AG20443 (cell line): Measurements from ENCODE around the gene GUCA2A.

Source experiments
- DNase-seq: peaks from one replicate; pipeline ENCODE4 v3.0.0; 2012; ENCODE audit warnings: low spot score, mixed read lengths

GUCA2A gene

GRCh38 chr1:42176902-42177519 lies 12.5 kb upstream of the GUCA2A start:
- DNase-seq, result no peak

DNA sequence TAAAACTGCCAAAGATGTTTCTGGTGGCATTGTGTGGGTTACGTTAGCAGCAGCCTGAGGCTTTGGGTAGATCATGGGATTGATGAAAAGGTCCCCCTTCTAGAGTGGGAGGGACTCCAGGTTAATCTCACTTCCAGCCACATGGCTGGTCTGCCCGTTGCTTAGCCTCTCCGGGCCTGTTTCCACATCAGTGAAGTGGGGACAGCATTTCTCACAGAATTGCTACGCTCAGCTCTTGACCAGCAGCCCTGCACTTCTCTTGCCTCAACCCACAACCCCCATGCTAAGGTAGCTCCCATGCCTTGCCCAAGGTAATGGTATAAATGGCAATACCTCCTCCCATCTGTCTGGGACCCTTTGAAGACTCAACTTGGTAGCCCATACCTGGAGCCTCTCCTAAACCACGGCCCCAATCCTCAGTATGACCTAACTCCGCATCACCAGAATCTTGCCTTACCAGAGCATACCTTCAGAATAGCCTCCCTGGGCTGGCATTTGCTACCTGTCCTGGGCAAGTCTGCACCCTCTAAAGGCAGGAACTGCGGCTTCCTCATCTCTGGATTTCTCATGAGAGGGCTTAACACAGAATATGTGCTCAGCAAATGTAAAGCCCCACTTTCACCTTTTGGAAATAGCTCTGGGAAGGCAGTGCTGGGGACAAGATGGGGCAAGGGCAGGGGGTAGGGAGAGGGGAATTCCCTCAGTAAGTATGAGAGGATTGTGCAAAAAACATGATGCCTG lies 10.9 kb upstream of the GUCA2A start:
- DNase-seq, result no peak

- DNase-seq, result no peak
Observed at GRCh38 chr1:42173961-42174735, 9.6 kb upstream of the GUCA2A start.

DNA sequence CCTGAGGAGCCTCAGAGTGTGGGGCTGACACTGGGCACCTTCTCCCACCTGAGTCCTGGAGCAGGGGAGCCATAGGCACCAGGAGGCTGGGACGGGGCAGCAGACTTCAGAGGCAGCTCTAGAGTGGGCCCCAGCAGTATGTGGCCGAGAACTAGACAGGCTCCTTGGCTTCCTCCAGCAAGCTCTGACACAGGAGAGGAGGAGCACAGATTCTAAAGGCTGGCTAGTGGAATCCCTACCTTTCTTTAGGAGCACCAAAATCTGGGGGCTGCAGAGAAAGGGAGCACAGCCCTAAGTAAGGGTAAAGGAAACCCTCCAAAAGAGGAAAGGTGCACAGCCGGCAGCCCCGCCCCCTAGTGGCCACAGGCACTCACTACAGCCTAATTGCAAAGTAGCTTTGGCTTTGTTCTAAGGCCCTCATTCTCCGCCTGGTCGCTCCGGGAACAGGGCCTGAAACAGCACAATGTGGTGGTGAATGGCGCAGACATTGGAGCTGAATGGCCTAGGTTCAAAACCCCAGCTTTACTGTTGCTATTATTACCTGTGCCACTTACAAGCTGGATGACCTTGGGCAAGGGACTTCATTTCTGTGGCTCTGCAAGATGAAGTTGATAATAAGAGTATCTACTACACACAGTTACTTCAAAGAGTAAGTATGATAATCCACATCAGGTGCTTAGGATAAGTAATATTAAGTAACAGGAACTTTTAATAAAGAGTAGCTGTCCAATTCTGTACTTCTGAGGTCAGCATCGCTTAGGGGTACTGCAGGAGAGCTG lies 8.8 kb upstream of the GUCA2A start:
- peak; percentile 81 for DNase-seq

DNA sequence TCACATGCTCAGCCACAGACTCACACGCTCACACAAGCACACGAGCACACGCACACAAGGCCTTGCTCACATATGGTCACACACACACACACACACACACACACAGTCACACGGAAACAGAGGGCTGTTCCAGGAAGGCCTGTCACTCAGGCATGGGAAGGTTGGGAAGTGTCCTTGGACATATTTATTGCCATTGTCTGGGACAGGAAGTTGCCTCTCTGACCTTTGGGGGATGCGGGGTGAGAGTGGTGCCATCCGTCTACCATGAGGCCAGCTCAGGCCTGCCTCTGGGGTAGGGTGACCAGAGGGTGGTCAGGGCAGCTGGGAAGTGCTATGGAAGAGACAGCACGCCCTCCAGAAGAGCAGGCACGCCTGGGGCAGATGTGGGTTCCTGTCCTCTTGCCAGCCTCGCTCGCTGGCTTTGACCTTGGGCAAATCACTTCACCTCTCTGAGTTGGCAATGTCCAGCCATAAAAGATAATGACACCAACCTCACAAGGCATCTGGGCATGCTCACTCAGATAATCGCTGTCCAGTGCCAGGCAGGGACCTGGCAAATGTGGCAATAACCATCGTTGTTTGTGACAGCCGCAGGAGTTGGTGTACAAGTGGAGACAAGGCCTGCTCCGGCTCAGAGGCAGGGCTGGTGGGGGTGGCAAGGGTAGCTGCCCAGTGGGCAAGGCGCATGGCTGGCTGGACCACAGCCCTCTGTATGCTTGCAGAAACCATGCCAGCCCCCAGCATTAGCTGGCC lies 8.0 kb upstream of the GUCA2A start:
- no peak for DNase-seq

DNA sequence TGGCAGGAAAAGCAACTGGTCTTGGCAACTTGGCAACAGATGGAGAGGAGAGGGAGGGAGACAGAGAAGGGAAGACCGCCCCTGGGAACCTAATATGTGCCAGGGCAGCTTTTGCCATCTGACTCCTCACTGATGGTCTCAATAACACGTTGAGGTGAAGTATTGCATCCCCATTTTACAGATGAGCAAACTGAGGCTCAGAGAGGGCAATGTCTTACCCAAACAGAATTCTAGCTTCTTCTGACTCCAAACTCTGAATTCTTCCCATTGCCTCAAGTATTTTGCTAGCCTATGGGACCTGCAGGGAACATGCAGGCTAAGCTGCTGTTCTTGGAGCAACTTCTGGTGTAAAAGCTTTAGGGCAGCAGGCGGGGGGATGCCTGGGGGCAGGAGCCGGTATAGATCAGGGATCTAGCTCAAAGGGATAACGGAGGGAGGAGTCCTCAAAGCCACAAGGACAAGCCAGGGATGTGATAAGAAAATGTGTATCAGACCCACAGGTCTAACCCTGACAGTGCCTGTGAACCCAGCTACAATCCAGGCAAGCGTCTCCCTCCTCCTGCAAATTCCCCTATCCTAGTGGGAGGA lies 7.2 kb upstream of the GUCA2A start:
- no peak for DNase-seq

DNA sequence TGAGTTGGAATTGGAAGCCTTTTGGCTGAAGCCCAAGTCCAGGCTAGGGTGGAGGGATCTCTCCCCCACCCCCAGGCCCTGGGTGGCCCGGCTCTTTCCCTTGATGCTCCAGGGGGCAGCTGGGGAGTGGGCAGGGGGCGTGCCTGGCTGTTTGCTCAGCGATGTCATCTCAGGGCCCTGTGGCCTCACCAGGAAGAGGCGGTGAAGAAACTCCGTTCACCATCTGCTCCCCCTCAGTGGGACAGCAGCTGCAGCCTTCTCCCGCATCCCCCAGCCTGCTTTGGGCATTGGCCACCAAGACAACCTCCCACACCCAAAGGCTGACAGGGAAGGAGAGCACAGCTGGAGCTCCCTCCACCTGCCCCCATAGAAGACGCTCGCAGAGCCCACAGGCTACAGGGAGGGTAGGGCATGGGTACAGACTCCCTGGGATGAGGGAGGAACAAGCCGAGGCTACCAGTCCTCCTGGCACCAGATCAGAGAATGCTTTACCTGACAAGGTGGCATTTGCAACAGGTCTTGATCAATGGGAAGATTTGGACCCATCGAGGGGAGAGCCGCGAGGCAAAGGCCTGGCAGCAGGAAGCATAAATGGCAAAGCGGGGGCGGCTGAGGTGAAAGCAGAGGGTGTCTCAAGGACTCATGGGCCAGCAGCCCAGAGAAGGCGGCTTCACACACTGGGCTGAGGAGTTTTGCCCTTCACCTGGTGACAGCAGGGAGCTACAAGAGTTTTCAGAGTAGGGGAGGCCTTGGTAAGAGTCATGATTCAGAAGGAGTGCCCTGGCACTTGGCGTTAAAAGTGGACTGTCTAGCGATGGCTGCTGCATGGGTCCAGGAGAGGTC lies 6.5 kb upstream of the GUCA2A start:
- DNase-seq, result no peak

DNA sequence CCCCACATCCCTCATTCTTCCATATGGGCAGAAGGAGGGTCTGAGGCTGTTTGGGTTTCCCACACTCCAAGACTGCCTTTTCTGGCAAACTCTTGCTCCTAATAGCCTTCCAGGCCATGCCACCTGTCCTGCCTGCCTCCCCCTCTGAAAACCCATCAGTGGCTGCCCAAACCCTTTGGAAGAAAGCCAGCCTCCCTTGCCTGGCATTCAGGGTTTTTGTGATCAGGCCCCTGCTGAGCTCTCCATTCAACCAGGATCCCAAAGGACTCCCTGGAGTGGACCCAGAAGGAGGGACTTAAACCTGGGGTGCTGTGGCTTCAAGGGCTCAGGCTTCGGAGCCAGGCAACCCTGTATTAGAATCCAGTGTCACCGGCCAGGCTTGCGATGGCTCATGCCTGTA lies 4.2 kb upstream of the GUCA2A start:
- DNase-seq, result no peak

DNA sequence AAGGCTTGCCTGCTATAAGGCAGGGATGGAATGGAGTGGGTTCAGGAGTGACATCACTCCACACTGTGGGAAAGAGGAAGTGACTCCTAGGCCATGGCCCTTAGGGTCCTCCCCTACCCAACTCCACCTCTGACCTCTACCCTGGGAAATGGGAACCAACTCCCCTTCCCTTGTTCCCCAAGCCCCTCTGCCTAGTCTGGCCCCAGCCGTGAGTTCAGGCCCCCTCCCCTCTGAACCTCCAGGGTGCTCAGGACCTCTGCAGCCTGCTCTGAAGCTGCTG lies 3.8 kb upstream of the GUCA2A start:
- DNase-seq, result no peak

DNA sequence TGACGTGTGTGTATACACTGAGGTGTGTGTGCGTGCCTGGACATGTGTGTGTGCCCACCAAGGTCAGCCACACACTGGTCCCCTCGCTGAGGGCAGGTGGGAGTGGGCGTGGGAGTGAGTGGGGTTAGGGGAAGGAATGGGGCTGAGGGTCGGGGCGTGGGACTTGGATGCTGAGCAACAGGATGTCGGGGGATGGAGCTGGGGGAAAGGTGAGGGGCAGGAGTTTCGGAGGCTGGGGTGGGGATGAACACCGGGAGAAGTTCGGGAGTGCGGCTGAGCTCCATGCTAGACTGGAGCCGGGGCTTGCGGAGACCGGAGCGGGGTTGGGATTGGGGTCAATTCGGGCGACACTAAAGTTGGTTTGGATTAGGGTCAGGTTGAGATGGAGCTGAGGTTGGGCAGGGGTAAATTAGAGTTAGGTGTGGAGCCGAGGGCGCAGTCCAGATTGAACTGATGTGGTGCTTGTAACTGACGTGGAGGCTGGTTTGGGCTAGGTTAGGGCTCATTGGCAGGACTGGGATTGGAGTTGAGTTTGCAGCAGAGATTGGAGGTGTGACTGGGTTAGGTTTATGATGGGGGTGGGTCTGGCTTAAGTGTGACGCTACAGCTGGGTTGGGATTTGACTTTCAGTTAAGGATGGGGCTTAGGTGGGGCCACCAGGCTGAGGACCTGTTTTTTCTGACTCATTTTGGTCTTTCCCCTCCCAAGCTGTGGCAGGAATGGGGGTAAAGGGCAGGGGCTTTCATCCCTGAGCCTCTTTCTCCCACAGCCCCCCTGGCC lies 3.3 kb upstream of the GUCA2A start:
- DNase-seq, result no peak

- DNase-seq, result peak; percentile 62
Observed at GRCh38 chr1:42165511-42166210, 1.1 kb upstream of the GUCA2A start.

- DNase-seq, result no peak
Observed at GRCh38 chr1:42163536-42164503, 725 bp downstream of the GUCA2A start.

- DNase-seq, result no peak
Observed at GRCh38 chr1:42163114-42163513, 1.4 kb downstream of the GUCA2A start.

- no peak for DNase-seq
Observed at GRCh38 chr1:42162181-42162580, 2.4 kb downstream of the GUCA2A start.

GRCh38 chr1:42158189-42158588 lies 6.4 kb downstream of the GUCA2A start:
- no peak for DNase-seq

DNA sequence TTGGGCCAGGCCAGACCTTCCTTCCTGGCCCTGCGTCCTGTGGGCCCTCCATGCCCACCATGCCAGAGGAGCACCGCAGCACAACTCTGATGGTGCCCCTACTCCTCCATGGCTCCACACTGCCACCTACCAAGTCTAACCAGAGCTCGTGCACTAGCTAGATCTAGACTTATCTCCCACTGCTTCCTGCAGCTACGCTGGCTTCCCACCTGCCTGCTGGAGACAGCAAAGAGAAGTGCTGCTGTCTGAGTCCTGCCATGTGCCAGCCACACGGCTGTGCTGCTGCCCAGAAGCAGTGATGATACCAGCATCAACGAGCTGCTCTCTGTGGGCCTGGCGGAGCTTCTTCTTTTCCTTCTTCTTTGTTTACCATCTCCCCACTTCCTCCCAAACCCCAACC lies 6.9 kb downstream of the GUCA2A start:
- DNase-seq, result no peak

- no peak for DNase-seq
Observed at GRCh38 chr1:42155362-42155761, 9.2 kb downstream of the GUCA2A start.

DNA sequence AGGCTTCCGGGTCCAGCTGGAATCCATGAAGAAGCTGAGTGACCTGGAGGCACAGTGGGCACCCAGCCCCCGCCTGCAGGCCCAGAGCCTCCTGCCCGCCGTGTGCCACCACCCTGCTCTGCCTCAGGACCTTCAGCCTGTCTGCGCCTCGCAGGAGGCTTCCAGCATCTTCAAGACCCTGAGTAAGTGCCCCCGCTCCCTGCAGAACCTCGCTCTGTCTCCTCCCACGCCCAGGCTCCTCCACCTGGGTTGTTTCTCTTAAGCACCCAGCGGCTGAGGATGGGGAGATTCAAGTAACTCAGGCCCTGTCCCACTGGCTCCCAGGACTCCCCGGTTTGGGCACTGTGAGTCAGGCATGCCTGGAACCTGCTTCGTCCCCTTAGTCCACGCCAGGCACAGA lies 9.9 kb downstream of the GUCA2A start:
- DNase-seq, result no peak
